ENCODE results near the gene MACROD2.

Gene MACROD2

GRCh38 chr20:14064333-14064732, 69.0 kb downstream of the MACROD2 start:
- no peak for DNase-seq

GRCh38 chr20:14064921-14065320, 69.6 kb downstream of the MACROD2 start:
- DNase-seq, result no peak

- no peak for DNase-seq
Measured at GRCh38 chr20:14065774-14066173, 70.5 kb downstream of the MACROD2 start.

DNA sequence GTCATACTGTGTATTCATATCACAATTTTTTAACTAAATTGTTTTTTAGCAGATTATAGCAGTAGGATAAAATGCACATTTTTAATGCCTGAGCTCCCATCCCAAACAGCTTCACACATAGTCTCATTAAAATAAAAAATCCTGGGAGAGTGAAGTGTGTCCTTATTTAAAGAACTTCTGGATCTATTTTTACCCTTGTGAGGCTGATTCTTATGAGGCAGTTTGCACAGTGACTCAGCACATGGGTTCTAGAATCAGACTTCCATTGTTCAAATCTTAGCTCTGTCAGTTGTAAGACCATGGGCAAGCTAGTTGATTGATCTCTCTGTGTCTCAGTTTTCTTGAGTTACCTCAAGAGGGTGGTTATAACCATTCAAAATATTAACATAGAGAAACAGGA, 72.3 kb downstream of the MACROD2 start:
- DNase-seq, result no peak

DNA sequence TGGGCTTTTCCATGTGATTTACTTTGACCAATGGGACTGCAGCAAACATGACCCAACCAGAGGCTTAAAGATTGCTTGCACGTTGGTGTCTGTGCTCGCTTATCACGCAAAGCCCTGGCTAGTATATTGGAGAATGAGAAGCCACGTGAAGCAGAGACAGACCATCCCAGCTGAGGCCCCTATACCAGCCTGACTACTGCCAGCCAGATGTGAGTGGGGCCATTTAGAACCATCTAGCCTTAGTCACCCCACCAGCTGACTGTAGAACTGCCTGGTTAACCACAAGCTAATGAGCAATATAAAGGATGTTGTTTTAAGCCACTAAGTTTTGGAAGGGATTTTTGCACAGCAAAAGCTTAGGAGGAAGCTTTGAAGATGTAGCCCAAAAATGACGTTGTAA, 74.5 kb downstream of the MACROD2 start:
- DNase-seq, result no peak

DNA sequence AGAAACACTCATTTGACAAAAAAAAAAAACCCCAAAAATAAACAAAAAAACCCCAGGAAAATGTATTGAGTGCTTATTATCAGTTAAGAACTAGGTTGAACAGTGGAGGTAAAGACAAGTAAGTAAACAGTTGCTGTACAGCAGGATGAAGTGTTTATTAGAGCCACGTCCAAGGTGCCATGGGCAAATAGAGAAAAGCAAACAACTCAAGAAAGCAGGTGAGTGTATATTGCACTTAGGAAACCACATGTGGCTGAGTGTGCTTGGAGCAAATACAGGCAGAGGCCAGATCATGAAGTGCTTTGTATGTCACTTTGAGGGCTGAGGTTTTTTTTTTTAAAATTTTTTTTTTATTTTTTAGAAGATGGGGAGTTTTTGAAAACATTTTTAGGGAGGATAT, 98.3 kb downstream of the MACROD2 start:
- DNase-seq, result peak; percentile 97

- DNase-seq, result no peak
Measured at GRCh38 chr20:14098261-14098660, 102.9 kb downstream of the MACROD2 start.

GRCh38 chr20:14113416-14113815, 118.1 kb downstream of the MACROD2 start:
- no peak for DNase-seq

GRCh38 chr20:14114065-14114704, 118.9 kb downstream of the MACROD2 start:
- DNase-seq, result no peak

- no peak for DNase-seq
Measured at GRCh38 chr20:14116037-14116436, 120.7 kb downstream of the MACROD2 start.

DNA sequence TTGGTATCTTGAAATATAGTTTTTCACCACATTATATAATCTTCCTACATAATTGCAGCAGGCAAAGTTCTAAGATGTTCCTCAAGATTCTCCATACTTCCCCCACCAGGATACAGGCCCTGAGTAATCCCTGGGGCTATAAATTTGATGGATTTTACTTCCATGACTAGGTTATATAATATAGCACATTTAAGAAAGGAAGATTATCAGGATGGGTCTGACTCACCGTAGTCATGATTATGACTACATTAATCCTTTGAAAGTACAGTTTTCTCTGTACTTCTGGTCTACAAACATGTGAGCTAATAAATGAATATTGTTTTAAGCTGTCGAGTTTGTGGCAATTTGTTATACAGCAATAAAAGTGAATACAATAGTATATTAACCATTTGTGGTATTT, 122.5 kb downstream of the MACROD2 start:
- DNase-seq, result no peak

- no peak for DNase-seq
Measured at GRCh38 chr20:14126856-14127255, 131.5 kb downstream of the MACROD2 start.

DNA sequence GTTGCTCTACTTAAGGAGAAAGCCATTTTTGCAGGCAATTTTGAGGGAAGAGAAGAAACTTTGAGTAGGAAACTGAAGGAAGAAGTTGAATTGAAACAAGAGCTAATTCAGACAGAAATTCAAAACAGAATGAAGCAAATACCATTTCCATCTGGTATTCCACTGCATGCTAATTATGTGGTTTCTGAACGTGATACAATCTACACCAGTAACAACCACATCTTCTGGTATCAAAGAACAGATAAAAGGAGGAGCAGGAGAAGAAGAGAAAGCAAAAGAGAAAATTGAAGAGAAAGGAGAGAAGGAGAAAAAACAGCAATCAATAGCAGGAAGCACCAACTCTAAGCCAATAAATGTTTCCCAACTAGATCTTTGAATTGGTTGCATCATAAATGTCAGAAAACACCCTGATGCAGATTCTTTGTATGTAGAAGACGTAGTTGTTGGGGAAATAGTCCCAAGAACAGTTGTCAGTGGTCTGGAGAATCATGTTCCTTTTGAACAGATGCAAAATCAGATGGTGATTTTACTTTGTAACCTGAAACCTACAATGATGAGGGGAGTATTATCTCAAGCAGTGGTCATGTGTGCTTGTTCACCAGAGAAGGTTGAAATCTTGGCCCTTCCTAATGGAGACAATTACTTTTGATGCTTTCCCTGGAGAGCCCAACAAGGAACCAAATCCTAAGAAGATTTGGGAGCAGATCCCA, 132.4 kb downstream of the MACROD2 start:
- no peak for DNase-seq

DNA sequence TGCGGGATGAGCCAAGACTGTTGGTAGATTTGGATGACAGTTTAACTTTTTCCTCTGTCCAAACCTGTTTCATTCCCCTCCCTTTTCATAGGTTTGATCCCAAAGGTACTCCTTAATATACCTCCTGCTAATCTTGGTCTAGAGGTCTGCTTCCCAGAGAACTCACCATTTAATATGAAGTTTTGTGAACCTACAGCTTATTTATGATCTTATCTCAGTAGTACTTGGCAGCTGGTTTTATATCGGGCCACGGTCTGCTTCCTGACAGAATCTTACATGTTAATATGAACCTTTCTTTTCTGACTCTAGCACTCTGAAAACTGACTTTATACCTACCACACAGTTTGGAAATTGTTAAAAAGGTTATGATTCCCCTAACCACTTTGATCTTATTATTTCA, 138.7 kb downstream of the MACROD2 start:
- no peak for DNase-seq

DNA sequence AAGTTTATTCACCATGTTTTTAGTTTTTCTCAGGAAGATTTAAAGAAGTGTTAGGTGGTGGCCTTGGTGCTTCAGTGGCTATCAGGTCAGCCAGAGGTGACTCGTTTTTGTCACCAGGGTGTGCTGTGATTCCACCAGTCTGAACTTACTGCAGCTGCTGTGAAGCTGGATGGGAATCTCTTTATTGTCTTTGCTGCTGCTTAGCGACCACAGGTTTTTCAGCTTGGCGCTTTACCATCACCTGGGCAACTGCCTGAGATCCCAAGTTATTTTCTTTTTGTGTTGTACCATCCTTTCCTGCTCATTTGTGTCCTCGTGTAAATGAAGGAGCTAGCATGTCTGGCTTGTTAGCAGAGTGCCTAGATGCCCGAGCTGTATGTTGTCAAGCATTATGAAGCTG, 146.9 kb downstream of the MACROD2 start:
- DNase-seq, result peak; percentile 90

GRCh38 chr20:14142964-14143627, 147.8 kb downstream of the MACROD2 start:
- DNase-seq, result no peak

DNA sequence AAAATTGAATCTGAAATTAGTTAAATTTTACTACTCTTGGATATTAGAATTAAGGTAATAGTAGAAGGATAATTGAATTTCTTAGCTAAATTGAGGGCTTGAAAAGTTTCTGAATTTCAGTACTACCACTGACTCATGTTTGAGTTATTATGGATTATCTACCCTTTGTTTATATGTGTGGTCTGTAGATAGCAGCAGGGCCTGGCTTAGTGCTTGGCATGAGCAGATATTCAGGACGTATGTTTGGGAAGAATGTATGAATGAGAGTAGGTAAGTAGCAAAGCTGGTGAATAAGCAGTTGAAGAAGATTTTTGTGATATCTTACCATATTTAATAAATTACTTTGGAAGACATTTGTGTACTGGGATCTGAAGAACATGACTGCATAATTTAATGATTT, 152.7 kb downstream of the MACROD2 start:
- DNase-seq, result no peak

- DNase-seq, result no peak
Measured at GRCh38 chr20:14155361-14155760, 160.0 kb downstream of the MACROD2 start.

DNA sequence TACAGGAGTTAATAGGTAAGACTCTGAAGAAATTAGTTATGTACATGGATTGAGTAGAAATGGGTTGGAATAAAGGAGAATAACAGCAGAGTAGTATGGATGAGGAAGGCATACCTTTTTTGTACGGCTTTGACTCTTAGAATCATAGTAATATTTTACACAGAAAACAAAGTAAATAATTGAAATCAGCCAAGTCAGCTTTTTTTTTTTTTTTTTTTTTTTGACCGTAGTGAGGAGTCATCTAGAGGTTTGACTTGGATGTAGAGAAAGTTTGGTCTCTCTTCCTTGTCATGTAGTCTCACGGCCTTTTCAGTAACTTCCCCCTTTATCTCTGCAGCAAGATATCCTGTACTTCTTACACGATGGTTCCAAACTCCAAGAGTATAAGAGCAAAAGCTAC, 183.2 kb downstream of the MACROD2 start:
- DNase-seq, result no peak

DNA sequence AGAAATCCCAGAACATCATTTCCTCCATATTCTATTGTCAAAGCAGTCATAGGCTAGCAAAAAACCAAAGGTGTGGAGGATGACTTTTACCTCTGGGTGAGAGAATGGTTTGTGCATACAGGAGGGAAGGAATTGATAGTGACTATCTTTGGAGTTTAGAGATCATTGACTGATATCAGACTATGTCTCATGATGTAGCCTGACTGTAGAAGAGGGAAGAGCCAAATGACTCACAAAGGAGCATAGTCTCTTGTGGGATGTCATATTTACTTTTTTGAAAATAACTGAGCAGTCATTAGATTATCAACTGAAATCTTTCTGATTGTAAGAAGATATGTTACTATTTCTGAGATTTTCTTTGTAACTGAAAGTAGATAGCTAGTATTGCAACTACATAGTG, 183.6 kb downstream of the MACROD2 start:
- DNase-seq, result no peak

DNA sequence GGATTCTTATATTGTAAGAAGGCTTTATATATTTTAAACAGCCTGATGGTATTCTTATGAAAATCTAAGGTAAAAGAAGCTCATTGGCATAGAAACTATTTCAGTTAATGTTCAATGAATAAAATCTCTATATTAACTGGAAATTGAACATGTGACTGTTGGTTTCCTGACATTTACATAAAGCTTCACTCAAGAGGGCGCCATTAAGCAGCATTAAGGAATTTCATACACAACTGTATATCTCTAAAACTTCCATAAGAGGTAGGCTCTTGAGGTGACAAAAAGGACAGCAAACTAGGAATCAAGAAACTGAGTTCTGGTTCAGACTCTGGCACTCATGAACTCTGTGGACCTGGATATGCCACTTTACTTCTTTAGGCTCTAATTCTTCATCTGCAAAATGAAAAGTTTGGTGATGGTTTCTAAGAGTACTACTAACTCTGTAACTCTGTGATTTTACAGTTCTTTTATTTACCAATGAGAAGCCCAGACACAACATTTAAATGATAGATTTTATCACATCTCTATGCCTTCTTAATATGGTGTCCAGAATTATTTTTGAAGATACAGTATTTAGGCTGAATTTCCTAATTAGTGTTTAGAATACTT, 194.6 kb downstream of the MACROD2 start:
- peak; percentile 15 for DNase-seq

DNA sequence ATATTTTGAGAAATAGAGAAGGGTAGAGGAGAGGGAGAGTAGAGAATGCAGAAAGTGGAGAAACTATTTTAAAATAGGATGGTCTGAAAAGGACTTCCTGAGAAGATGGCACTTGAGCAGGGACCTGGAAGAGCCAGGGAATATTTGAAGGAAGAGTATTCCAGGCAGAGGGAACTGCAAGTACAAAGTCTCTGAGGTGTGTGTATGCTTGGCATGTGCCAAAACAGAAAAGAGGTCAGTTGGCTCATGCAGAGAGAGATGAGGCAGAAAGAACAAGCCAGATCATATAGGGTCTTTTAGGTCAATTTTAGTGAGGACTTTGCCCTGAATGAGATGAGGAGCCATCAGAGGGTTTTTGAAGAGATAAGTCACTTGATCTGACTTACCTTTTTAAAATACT, 196.2 kb downstream of the MACROD2 start:
- no peak for DNase-seq

DNA sequence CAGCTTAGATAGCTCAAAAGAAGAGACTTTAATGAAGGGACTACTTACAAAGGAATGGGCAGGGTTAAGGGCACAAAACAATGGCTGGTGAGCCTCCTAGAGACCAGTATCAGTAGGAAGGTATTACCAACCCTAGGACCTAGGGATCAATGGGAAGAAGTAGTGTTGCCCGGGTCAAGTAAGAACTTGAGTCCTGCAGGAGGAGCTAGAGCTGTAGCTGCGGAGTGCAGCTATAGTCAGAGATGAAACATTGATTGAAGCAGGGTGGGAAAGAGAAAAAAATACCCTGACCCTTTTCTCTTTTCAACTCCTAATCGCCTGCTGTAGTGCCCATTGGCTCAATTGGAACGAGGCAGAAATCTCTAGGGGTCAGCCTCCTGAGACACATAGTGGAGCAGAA, 198.1 kb downstream of the MACROD2 start:
- no peak for DNase-seq

- no peak for DNase-seq
Measured at GRCh38 chr20:14193885-14194284, 198.6 kb downstream of the MACROD2 start.

All from NCI-H748 treated with DMSO at 0.1 percent for 48 hours (cell line).